Fibroblast of skin of left quadriceps (primary cell): ENCODE results near the gene PCNX3.

ENCODE experiments used
- DNase-seq, 2 experiments: peaks; one replicate each; pipeline ENCODE4 v3.0.0-alpha.2; 2013; ENCODE audit warnings: low read depth in 2 of 2

The PCNX3 gene

DNA sequence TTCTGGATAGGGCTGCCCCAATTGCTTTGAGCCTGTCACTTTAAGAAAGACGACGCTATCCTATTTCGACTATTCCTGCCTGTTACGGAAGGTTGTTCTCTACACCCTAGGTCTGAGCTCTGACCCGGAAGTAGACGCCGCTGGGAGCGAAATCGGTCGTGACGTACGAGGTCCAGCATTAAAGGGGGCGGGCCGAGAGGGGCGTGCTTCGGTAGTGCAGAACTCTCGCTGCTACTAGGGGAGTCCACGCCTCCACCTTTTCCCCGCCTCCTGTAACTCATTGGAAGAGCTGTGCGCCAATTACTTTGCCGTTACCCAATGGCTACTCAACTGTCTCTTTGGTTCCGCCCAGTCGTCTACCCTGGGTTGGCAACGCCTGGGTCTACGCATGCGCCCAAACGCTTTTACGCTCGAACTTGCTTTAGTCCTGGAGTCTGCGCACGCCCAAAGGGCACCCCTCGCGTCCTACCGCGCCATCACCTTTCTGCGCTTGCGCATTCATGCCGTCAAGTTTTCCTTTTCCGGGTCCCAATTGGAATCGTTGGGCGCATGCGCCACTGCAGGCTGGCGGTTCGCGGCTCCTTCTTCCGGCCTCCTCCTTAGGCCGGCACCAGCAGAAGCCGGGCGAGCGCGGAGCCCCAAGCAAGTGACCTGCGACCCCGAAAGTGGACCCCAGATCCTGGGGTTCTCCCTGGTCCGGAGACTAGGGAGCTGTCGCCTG is at the start of gene PCNX3:
PCNX3 (plus strand) TSS at position 548 of the 721 bp plus-strand sequence. CDS start 536 bp downstream, outside the sequence.
- peak; percentile 100 for DNase-seq

DNA sequence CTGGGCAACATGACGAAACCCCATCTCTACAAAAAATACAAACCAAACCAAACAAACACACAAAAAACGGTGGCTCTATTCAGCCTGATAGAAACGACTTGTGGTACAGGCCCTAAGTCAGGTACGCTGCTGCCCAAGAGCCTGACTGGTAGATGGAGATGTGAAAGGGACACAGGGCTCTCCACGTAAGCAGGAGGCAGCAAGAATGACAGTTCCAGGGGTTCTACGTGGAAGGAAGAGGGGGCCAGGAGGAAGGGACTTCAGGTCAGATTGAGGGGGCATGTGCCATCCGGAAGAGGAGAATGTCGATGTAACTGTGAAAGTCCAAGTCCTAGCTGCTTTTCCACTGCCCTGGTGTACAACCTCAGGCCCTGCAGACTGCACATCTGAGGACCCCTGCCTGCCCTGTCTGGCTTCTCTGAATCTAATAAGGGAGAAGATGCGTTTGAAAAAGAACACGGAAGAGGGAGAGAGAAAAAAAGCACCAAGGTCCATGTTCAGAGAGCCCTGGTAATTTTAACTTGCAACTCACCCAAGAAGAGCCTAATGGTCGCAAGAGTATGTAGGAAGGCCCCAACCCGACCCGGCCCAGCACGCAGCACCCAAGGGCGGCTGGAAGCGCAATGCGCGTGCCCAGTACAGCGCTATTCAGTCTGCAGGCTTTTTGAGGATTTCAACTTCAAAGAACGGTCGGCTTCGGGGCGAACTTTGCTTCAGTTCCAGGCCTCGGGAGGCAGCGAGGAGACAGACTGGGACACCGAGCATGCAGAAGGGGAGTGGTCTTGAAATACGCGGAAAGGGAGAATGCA is 46.2 kb upstream of the PCNX3 start:
- no peak for DNase-seq

DNA sequence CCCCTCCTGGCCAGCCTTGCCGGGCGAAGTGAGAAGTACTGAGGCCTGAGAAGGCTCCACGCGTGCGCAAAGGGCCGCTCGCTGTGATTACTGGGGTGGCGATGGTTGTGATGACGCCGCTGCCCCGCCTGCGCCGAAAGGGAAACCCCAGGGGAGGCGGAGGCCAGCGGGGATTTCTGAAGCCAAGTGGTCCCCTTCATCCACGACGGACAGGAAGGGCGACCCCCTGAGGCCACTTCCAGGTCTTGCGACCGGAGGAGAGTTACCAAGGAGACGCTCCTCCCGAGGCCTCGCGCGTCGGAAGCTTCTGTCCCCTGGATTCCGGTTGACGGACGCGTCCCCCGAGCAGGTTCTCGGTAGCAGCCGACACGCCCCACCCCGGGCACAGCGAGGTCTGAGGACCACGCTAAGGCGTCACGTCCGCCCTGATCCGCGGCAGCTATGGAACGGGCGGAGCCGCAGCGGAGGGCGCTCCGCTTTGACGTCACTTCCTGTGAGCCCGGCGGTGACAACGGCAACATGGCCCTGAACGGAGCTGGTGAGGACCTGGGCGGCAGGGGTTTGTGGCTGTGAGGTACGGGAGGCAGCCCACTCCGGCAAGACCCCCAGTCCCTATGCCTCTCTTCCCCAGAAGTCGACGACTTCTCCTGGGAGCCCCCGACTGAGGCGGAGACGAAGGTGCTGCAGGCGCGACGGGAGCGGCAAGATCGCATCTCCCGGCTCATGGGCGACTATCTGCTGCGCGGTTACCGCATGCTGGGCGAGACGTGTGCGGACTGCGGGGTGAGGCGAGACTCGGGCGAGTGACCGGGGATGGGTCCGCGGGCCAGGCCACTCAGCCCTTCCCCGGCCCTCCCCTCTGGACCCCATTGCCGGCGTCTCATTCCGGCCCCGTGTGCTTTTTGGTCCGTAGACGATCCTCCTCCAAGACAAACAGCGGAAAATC is 45.3 kb upstream of the PCNX3 start, which contains the start of gene ZNRD2:
ZNRD2 (plus strand) TSS at position 505 of the 946 bp plus-strand sequence; CDS start at position 520, 15 bp downstream.
- DNase-seq: peak; percentile 96

DNA sequence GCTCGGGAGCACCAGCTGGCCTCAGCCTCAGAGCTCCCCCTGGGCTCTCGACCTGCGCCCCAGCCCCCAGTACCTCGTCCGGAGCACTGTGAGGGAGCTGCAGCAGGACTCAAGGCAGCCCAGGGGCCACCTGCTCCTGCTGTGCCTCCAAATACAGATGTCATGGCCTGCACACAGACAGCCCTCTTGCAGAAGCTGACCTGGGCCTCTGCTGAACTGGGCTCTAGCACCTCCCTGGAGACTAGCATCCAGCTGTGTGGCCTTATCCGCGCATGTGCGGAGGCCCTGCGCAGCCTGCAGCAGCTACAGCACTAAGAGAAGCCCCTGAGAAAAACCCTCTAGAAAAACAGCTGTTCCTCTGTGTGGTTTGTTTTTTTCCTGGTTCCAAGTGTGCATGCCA is 44.2 kb upstream of the PCNX3 start:
- no peak for DNase-seq

DNA sequence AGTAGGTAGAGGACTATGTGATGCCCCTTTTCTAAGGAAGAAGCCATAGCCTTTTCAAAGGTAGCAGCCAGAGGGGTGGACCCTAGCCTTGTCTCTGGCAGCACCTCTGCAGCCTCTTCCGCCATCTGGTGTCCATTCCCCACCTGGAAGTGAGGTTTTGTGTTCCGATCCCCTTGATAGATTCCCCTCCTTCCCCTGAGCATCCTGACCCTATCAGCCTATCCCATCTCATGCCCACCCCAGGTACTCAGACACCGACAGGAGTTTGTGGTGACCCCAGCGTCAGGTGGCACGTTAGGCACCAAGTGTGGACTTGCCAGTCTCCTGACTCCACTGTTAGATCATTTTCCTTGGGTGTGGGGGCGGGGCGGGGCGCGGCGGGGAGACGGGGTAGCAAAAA is 43.6 kb upstream of the PCNX3 start:
- DNase-seq: no peak

DNA sequence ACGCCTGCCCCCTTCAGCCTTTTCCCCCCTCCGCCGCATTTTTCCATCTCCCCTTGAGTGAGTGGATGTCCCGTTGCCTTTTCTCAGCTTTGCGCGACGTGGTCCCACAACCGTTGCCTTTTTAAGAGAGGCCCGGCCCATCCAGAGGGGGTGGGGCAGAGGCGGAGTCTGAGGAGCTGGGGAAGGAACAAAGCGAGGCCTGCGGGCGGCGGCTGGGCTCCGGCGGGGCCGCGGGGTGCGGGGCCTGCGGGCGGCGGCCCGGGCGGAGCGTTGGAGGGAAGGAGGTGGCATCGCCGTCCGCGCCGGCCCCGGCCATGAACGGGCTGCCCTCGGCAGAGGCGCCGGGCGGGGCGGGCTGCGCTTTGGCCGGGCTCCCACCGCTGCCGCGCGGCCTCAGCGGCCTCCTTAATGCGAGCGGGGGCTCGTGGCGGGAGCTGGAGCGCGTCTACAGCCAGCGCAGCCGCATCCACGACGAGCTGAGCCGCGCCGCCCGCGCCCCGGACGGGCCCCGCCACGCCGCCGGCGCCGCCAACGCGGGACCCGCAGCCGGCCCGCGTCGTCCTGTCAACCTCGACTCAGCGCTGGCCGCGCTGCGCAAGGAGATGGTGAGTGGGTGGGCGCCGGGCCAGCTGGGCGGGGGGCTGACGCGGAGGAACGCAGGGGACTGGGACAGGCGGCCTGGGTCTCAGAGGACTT is 43.1 kb upstream of the PCNX3 start, which contains the start of gene FAM89B:
FAM89B (plus strand) TSS at position 183 of the 696 bp plus-strand sequence; CDS start at position 315, 132 bp downstream.
- peak; percentile 72 to 75 for DNase-seq

DNA sequence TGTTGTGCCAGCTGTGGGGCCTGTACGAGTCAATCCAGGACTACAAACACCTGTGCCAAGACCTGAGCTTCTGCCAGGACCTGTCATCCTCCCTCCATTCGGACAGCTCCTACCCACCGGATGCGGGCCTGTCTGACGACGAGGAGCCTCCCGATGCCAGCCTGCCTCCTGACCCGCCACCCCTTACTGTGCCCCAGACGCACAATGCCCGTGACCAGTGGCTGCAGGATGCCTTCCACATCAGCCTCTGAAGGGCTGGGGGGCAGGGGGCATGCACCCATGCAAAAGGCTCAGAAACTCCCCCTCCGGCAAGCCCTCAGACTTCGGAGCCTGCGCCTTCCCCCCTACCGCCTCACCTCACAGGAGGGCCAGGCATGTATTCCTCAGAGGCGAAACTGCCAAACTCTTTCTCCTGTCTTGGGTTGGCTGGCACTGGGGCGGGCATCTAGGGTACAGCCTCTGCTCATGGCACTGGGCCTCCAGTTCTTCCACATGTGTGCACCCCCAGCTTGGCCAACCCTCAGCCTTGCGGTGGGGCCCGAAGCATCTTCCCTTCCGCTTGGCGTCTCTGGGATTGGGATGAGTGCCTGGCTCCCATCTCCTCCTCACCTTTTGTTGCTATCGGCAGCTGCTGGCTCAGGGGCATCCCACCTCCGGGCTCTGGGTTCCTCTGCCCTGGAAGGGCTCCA is 42.0 kb upstream of the PCNX3 start:
- DNase-seq: no peak

DNA sequence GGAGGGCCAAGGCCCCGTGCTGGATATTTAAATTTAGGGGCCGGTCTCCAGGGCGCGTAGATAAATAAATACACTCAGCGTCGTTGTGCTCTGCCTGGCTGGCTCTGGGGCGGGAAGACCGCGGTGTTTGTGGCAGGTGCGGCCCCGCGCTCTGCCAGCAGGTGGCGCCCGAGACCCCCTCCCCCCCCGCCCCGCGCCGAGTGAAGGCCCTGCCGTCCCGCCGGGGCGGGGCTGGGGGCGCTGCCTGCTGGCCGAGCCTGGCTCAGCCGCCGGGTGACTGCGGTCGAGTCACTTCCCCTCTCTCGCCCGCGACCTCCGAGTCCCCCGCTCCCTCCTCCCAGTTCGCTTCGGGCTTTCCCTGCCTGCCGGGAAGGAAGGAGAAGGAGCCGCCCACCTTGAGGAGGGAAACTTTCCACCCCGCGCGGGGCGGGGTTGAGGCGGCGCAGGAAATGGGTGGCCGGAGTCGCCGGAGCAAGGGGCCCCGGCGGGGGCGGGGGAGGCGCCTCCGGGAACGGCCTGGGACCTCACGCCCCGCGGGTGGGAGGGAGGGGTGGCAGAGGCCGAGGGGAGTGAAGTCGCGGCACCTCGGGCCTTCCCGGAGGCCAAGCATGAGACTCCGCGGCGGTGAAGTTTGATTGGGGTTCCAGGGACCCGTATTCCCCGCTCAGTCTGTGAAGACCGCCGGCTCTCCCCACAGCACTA is 41.3 kb upstream of the PCNX3 start:
- peak; percentile 76 to 78 for DNase-seq

DNA sequence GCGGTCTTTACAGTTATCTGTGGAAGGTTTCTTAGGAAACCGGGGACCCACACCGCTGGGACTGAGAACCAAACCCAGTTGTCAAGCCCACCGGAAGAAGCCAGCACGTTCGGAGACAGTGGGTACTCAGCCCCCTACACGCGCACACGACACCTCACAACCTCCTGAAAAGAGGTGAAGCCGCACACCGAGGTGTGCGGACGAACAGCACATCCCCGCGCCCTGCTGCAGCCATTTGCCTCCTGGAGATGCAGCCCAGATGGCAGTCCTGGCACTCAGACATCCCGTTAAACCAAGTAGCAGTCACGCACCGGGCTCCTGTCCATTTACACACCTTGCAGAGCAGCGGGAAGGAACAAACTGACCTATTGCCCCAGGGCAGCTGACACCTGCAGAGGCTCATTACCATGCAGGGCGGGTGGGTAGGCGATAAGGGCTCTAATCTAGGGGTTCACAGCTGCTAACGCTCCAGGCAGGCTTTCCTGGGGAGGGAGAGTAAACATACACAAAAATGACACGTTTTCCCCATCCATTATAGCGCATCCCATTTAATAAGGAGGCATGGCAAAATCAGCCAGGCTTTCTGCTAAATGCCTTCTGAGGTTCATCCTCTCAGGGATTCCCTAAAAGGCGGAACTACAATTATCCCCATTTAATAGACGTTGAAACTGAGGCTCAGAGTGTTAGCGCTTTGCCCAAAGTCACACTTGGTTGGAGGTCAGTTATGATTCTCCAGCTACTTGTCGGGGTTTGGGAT is 40.6 kb upstream of the PCNX3 start:
- DNase-seq: no peak

DNA sequence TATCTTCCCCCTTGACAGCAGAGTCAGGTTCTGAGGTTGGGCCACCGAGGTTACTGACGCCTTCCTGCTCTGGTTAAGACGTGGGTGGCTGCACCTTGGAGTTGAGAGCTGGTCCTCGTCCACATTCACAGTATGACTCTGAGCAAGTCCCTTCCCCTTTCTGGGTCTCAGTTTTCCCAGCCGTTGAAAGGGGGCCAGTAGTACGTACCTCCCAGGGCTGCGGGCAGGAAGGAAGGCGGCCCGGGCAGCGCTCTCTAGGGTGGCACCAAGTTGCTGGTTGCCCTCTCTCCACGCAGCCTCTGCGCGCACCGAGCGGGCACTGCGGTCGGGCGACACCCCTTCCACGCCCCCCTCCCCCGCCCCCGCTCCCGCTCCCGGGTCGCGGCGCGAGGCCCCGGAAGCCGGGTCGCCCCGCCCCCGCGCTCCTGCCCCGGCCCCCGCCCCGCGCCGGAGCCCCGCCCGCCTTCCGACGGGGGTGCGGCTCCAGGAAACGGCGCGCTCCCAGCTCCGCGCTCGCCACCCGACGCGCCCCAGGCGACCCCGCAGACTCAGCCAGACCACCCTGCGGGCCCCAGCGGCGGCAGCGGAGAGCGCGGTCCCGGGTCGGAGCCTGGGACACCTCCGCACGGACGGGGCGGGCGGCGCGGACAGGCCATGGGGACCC is 39.9 kb upstream of the PCNX3 start, which contains the start of gene EHBP1L1:
EHBP1L1 (plus strand) TSS at position 486 of the 664 bp plus-strand sequence. CDS start 250 bp downstream, outside the sequence.
- no peak for DNase-seq

DNA sequence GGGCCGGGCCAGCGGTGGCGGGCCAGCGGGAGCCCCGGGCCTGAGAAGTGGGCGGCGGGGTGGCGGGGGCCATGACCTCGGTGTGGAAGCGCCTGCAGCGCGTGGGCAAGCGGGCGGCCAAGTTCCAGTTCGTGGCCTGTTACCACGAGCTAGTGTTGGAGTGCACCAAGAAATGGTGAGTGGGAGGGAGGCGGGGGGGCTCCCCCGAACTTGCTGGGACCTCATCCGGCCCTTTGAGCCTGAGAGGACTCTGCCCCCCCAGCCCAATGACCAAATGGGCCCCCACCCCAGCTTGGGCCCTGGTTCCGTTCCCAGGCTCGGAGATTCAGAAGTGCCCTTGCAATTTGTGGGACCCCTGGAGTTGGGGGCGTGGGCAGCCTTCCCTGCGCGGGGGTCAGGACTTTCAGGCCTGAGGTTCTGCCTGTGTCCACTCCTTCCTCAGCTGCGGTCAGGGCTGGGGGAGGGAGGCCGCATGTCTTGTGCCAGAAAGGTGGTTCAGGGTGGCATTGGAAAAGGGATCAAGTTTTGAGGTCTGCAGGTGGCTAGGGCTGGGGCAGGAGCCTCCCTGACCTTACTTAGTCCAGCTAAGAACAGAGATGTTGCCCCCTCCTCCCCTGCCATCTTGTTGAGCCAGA is 39.2 kb upstream of the PCNX3 start:
- no peak for DNase-seq

DNA sequence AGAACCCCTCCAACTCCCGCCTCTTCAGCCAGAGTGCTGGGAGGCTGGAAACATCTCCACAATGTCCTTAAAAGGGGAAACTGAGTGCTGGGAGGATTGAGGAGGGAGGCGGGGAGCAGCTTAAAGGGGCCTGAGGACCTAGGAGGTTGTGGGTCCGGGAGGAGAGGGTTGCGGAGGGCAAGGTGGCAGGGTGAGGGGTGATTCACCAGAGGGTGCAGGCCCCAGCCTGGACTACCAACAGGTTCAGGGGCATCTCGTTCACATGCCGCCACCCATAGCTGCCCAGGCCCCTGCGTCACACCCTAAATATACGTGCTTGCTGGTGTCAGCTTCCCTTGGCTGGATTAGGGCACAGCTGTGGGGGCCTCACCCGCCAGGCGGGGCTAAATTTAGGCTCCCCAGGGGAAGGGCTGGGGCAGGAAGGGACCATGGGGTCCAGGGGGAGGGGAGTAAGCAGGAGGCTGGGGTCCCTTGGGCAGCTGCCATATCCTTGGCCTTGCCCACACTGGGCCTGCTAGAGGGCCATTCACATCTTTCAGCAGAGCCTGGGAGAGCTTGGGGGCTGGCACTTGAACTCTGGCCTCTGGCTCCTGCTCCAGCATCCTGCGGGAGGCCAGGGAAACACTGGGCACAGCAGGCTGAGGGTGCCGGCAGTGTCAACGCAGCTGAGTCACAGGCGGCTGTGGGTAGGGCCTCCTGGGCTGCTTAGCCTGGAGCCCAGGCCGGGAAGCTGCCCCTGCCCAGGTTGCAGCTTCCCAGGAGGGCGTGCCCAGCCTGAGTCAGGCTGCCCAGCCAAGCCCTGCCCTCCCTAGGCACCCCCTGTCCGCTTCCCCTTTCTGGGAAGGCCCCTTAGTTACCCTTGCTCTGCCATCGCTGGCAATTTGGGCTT is 38.5 kb upstream of the PCNX3 start:
- no peak for DNase-seq

DNA sequence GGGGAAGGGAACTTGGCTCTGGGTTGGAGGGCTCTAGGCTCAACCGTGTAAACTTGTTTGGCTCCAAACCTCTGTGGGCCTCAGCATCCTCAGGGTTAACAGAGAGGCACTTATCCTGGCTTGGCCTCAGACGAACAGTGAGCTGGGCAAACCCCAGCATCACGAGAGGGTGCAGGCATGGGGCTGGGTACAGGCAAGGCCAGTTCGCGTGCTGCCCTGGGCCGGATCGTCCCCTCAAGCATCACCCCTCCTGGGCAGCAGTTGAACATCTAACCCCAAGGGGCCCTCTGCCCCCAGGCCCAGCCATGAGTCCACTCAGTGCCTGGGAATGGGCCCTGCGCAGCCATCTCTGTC is 37.8 kb upstream of the PCNX3 start:
- DNase-seq: no peak

DNA sequence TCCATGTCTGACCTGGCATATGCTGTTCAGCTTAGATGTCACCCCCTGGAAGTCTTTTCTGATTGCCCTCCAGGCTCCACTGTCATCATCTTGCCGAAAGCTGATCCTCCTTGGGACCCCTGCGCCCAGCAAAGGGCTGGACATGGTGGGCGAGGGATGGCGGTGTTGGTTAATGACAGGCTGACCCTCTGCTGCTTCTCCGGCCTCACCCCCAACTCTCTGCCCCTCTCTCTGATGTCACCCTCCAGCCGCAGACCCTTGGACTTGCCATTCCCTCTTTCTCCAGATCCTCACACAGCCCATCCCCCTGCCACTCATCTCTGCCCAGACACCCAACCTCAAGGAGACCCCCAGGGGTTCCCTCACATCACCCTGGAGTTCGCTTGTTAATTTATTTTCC is 37.4 kb upstream of the PCNX3 start:
- no peak for DNase-seq

DNA sequence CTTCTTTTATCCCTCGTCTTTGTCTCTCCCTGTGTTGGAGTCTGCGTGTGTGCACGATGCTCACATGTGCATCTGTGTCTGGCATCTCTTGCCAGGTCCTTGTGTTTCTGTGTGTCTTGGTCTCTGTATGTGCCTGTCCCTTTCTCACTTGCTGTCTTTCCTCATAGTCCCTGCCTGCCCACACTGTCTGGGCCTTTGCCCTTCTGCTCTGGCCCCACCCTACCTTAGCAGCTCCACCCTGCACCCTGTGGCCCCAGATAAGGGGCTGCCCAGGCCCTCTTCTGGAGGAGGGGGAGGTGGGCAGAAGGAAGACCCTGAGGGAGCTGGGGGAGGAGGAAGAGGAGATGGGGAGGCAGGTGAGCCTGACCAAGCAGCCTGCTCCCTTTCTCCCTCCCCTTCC is 36.9 kb upstream of the PCNX3 start:
- DNase-seq: no peak

DNA sequence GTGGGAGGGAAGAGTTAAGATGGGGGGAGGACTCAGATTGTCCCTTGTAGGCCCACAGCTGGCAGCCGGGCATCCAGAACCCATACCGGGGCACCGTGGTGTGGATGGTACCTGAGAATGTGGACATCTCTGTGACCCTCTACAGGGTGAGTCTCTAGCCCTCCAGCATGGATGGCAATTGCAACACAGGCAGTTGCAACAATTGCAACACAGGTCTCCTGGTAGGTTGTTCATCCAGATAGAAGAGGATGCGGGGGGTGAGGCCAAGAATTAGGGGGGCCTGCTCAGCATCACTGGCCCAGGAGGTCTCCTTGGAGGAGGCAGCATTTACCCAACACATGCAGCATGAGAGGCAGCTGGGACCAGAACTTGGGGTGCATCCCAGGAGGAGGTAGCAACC is 36.3 kb upstream of the PCNX3 start:
- DNase-seq: no peak
